CD4-positive, alpha-beta T cell (primary cell): Measurements from ENCODE around the gene UBE2E1. TPM values are rescaled to one million over a fixed set of nuclear protein-coding genes. Genes with fewer than 3 reads are reported as not detected.

Experiments
- ATAC-seq: fragments of 200-7000 bp; cut with Tn5 transposase; one replicate; pipeline ENCODE4 v1.10.0; 2022; ENCODE audit warnings: mild to moderate bottlenecking; ENCODE audit not compliant: poor library complexity
- CTCF ChIA-PET: fragments of 350-600 bp; sonication (Branson Sonifier 250); formaldehyde crosslinking; loops from one replicate; lab custom pipeline; 2021; ENCODE audit warnings: antibody characterized with exemption, inconsistent platforms; lab: Charles Lee
- POLR2A ChIA-PET: fragments of 350-600 bp; sonication (Branson Sonifier 250); formaldehyde crosslinking; loops from one replicate; lab custom pipeline; 2021; ENCODE audit warnings: antibody characterized with exemption, inconsistent platforms; lab: Charles Lee
- DNase-seq, 14 experiments: peaks; one replicate each; pipeline ENCODE4 v3.0.0-alpha.2; 2013 to 2020; ENCODE audit warnings: mixed read lengths in 2 of 14
- H3K27ac ChIP-seq, 2 donors: one replicate each; pipeline versions ENCODE4 v1.5.1 to v1.7.0; 2013; ENCODE audit warnings: low read length in 2 of 2, low read depth in 1 of 2, mild to moderate bottlenecking in 1 of 2
- H3K27me3 ChIP-seq, 2 experiments: 1 replicate in 1 of 2; 2 replicates in 1 of 2; pipeline versions ENCODE4 v1.6.1 to v1.7.0; 2013; ENCODE audit warnings: low read length in 2 of 2, control low read depth in 1 of 2, mild to moderate bottlenecking in 1 of 2, moderate library complexity in 1 of 2; ENCODE audit not compliant: insufficient read depth in 2 of 2, control insufficient read depth in 1 of 2
- H3K36me3 ChIP-seq: one replicate; pipeline ENCODE4 v1.6.1; 2013; ENCODE audit warnings: low read length, control low read depth; ENCODE audit not compliant: insufficient read depth
- H3K4me1 ChIP-seq: one replicate; pipeline ENCODE4 v1.6.1; 2013; ENCODE audit warnings: low read length, control low read depth; ENCODE audit not compliant: insufficient read depth
- H3K4me3 ChIP-seq: one replicate; pipeline ENCODE4 v1.5.1; 2013; ENCODE audit warnings: mild to moderate bottlenecking, low read length, moderate library complexity
- H3K9me3 ChIP-seq, 2 experiments: 1 replicate in 1 of 2; 2 replicates in 1 of 2; pipeline versions ENCODE4 v1.6.1 to v1.7.0; 2013; ENCODE audit warnings: low read length in 2 of 2, mild to moderate bottlenecking in 2 of 2, control low read depth in 1 of 2, moderate library complexity in 1 of 2; ENCODE audit not compliant: control insufficient read depth in 1 of 2, insufficient read depth in 1 of 2
- H3K27ac Mint-ChIP-seq: one replicate; pipeline ENCODE4 v1.8.0; 2020; ENCODE audit warnings: mixed read lengths
- H3K27me3 Mint-ChIP-seq: one replicate; pipeline ENCODE4 v1.8.0; 2021; ENCODE audit warnings: mixed read lengths
- H3K36me3 Mint-ChIP-seq: one replicate; pipeline ENCODE4 v1.8.0; 2021; ENCODE audit warnings: low read depth, mixed read lengths
- H3K4me1 Mint-ChIP-seq: one replicate; pipeline ENCODE4 v1.8.0; 2021; ENCODE audit warnings: low read depth, mixed read lengths
- H3K4me3 Mint-ChIP-seq: one replicate; pipeline ENCODE4 v1.8.0; 2020; ENCODE audit warnings: mild to moderate bottlenecking, mixed read lengths
- H3K9me3 Mint-ChIP-seq: one replicate; pipeline ENCODE4 v1.8.0; 2020; ENCODE audit warnings: mixed read lengths
- intact Hi-C, 2 experiments: fragments of 100-400 bp; cut with DNase I in 1 of 2; cut with micrococcal nuclease in 1 of 2; formaldehyde crosslinking; loops; one replicate each; pipeline versions ENCODE4 v1.15.1 to v1.9.0; 2023 to 2025; cut with DNase I, micrococcal nuclease
- total RNA-seq, 174 experiments: library from RNA in 2 of 174; stranded (reverse) in 2 of 174; gene quantifications; one replicate each; pipeline ENCODE4 v1.2.3 and lab custom pipeline; 2021 to 2026
- TF ChIP-seq, protein P1 (sequence below): fragments of 200-600 bp; IDR thresholded peaks from one replicate; pipeline ENCODE4 v1.8.0; 2022; ENCODE audit warnings: antibody characterized with exemption, mild to moderate bottlenecking

Gene UBE2E1
- total RNA-seq, 2 experiments from 2014 or later = 49.8 to 52.2 TPM

DNA sequence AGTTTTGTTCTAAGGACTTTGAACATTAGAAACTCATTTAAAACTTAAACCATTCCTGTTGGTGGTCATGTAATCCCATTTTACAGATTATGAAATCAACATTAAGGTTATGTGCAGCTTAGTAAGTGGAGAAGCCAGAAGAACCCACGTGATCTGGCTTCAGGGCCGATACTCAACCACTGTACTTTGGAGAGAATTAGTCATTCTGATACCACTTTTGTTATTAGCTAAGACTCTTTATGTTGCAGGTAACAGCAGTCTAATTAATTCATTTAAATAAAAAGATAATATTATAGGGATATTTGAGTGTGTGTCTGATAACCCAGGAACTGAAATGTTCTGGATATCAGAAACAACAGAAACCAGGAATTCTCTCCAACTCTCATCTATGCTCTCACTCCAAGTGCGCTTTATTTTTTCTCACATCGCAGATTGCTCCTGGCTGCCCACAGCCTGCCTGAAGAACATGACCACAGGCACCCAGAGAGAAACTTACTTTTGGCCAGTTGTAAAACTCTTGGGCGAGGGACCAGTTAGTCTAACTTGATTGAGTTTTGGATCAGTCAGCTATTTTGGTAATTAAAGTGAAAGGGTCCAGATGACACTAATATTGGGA, 25.2 kb downstream of the UBE2E1 start:
- POLR2A ChIA-PET = no interaction called here
- H3K27ac Mint-ChIP-seq = no peak overlapping the region
- CTCF ChIA-PET = no interaction called here
- no peak overlapping the region for H3K4me3 ChIP-seq
- no peaks in the 10 kb centered on the region for H3K9me3 Mint-ChIP-seq
- H3K36me3 ChIP-seq = no peaks in the 10 kb centered on the region
- TF ChIP-seq, protein P1, sequence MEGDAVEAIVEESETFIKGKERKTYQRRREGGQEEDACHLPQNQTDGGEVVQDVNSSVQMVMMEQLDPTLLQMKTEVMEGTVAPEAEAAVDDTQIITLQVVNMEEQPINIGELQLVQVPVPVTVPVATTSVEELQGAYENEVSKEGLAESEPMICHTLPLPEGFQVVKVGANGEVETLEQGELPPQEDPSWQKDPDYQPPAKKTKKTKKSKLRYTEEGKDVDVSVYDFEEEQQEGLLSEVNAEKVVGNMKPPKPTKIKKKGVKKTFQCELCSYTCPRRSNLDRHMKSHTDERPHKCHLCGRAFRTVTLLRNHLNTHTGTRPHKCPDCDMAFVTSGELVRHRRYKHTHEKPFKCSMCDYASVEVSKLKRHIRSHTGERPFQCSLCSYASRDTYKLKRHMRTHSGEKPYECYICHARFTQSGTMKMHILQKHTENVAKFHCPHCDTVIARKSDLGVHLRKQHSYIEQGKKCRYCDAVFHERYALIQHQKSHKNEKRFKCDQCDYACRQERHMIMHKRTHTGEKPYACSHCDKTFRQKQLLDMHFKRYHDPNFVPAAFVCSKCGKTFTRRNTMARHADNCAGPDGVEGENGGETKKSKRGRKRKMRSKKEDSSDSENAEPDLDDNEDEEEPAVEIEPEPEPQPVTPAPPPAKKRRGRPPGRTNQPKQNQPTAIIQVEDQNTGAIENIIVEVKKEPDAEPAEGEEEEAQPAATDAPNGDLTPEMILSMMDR = no peak
- H3K4me1 Mint-ChIP-seq = peaks cover 70% of the 10 kb centered on the region
- intact Hi-C loops = no loop called here
- no peak overlapping the region for H3K27ac ChIP-seq
- peaks cover 11% of the 10 kb centered on the region for H3K36me3 Mint-ChIP-seq
- no peak for ATAC-seq
- H3K4me3 Mint-ChIP-seq = no peak overlapping the region
- H3K4me1 ChIP-seq = peaks cover 13% of the 10 kb centered on the region
- no peaks in the 10 kb centered on the region for H3K27me3 Mint-ChIP-seq
- DNase-seq = no peak
- no peaks in the 10 kb centered on the region for H3K27me3 ChIP-seq
- no peaks in the 10 kb centered on the region for H3K9me3 ChIP-seq

DNA sequence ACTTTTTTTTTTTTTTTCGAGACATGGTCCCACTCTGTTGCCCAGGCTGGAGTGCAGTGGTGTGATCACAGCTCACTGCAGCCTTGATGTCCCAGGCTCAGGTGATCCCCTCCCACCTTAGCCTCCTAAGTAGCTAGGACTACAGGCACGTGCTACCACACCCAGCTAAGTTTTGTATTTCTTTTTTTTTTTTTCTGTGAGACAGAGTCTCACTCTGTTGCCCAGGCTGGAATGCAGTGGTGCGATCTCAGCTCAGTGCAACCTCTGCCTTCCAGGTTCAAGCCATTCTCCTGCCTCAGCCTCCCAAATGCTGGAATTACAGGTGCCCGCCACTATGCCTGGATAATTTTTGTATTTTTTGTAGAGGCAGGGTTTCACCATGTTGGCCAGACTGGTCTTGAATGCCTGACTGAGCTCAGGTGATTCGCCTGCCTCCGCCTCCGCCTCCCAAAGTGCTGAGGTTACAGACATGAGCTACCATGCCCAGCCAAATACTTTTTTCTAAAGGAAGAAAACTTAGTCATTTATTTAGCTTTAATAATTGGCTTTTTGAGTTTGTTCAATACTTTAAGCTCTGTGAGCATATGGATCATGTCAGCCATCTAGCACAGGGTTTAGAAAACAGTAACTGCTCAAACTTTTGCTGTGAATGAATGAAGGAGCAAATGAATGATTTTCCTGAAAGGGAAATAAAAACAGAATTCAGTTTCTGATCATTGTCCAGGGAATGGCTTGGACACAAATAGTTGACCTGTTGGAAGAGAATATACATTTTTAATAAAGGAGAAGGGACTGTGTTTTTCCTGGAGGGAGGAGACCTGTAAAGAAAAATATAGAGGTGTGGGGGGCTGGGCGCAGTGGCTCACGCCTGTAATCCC, 26.0 kb downstream of the UBE2E1 start:
- TF ChIP-seq, protein P1 = no peak
- no peaks in the 10 kb centered on the region for H3K27me3 Mint-ChIP-seq
- no peak overlapping the region for H3K4me3 Mint-ChIP-seq
- Histone ChIP-seq H3K27me3 (no peaks in the 10 kb centered on the region), H3K36me3 (no peaks in the 10 kb centered on the region), H3K4me3 (no peak overlapping the region), H3K9me3 (no peaks in the 10 kb centered on the region), H3K4me1 (peaks cover 13% of the 10 kb centered on the region), H3K27ac (no peak overlapping the region)
- H3K4me1 Mint-ChIP-seq = peaks cover 70% of the 10 kb centered on the region
- ATAC-seq (no peak), DNase-seq (no peak)
- ChIA-PET POLR2A (interaction anchor here (0.9 kb wide), 1 partner anchor 26 kb away, joined by 3 read pairs; no protein-coding TSS in a partner anchor), CTCF (no interaction called here)
- peaks cover 11% of the 10 kb centered on the region for H3K36me3 Mint-ChIP-seq
- no peaks in the 10 kb centered on the region for H3K9me3 Mint-ChIP-seq
- no peak overlapping the region for H3K27ac Mint-ChIP-seq
- intact Hi-C loops = no loop called here

DNA sequence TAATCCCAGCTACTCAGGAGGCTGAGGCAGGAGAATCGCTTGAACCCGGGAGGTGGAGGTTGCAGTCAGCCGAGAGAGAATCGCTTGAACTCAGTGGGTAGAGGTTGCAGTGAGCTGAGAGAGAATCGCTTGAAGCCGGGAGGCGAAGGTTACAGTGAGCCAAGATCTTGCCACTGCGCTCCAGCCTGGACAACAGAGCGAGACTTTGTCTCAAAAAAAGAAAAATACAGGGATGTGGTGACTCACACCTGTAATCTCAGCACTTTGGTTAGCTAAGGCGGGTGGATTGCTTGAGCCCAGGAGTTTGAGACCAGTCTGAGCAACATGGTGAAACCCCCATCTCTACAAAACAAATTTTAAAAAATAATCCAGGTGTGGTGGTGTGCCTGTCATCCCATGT, 26.8 kb downstream of the UBE2E1 start:
- Mint-ChIP-seq H3K4me3 (no peak overlapping the region), H3K27me3 (no peaks in the 10 kb centered on the region), H3K36me3 (peaks cover 11% of the 10 kb centered on the region), H3K9me3 (no peaks in the 10 kb centered on the region), H3K27ac (no peak overlapping the region), H3K4me1 (peaks cover 73% of the 10 kb centered on the region)
- intact Hi-C loops = no loop called here
- POLR2A ChIA-PET = no interaction called here
- CTCF ChIA-PET = no interaction called here
- H3K9me3 ChIP-seq = no peaks in the 10 kb centered on the region
- H3K27ac ChIP-seq = no peak overlapping the region
- no peak for ATAC-seq
- TF ChIP-seq, protein P1 = no peak
- H3K27me3 ChIP-seq = no peaks in the 10 kb centered on the region
- H3K4me3 ChIP-seq = no peak overlapping the region
- H3K4me1 ChIP-seq = peaks cover 13% of the 10 kb centered on the region
- DNase-seq = no peak
- no peaks in the 10 kb centered on the region for H3K36me3 ChIP-seq
